Panc1 (cell line): Measurements from ENCODE around the gene ZNF592. TPM values are rescaled to one million over a fixed set of nuclear protein-coding genes. Genes with fewer than 3 reads are reported as not detected.

Source experiments
- ATAC-seq: fragments of 200-7000 bp; cut with Tn5 transposase; 2 replicates; pipeline ENCODE4 v1.9.1; 2020; ENCODE audit warnings: mild to moderate bottlenecking, moderate library complexity
- BruUV-seq: library from RNA; stranded (reverse); fragments of 400-500 nt; replicated peaks from 2 replicates; lab custom pipeline; 2021; lab: Mats Ljungman, UMichigan
- CTCF ChIA-PET: fragments of 300-600 bp; sonication (Branson Sonifier 250); formaldehyde crosslinking; loops from one replicate; lab custom pipeline; 2022; ENCODE audit warnings: antibody characterized with exemption; lab: Charles Lee
- POLR2A ChIA-PET: fragments of 300-600 bp; sonication (Branson Sonifier 250); formaldehyde crosslinking; loops from one replicate; lab custom pipeline; 2022; ENCODE audit warnings: antibody characterized with exemption; lab: Charles Lee
- DNase-seq: peaks from one replicate; pipeline ENCODE4 v3.0.0-alpha.2; 2010; ENCODE audit warnings: low read depth, low spot score
- H3K27ac ChIP-seq: 2 replicates; pipeline ENCODE4 v1.5.1; 2011; ENCODE audit warnings: mild to moderate bottlenecking, low read length, inconsistent platforms
- H3K27me3 ChIP-seq: fragments of 200-500 bp; sonication (Bioruptor generic); 2 replicates; pipeline ENCODE4 v1.6.0; 2014; ENCODE audit warnings: low read length, inconsistent platforms; ENCODE audit not compliant: control insufficient read depth, insufficient read depth
- H3K36me3 ChIP-seq: fragments of 200-500 bp; sonication (Bioruptor generic); 2 replicates; pipeline ENCODE4 v1.5.1; 2014; ENCODE audit warnings: inconsistent platforms, mild to moderate bottlenecking, low read length, moderate library complexity; ENCODE audit not compliant: control insufficient read depth, insufficient read depth
- H3K4me1 ChIP-seq: 2 replicates; pipeline ENCODE4 v1.5.1; 2011; ENCODE audit warnings: inconsistent platforms, mild to moderate bottlenecking, low read length, moderate library complexity; ENCODE audit not compliant: control insufficient read depth, insufficient read depth
- H3K4me3 ChIP-seq, 2 experiments: 2 replicates each; pipeline ENCODE4 v1.5.1; 2011 to 2012; ENCODE audit warnings: low read depth in 2 of 2, low read length in 2 of 2, mild to moderate bottlenecking in 2 of 2, inconsistent platforms in 1 of 2, moderate library complexity in 1 of 2
- H3K9me3 ChIP-seq: fragments of 200-500 bp; sonication (Bioruptor generic); 2 replicates; pipeline ENCODE4 v1.5.1; 2014; ENCODE audit warnings: low read depth, mild to moderate bottlenecking, inconsistent platforms, low read length, moderate library complexity; ENCODE audit not compliant: control insufficient read depth, insufficient read depth
- CTCF ChIP-seq: fragments of 450-650 bp; IDR thresholded peaks from 2 replicates; pipeline ENCODE4 v1.5.1; 2017; ENCODE audit warnings: mild to moderate bottlenecking
- POLR2AphosphoS5 ChIP-seq: IDR thresholded peaks from 2 replicates; pipeline ENCODE4 v1.6.1; 2012; ENCODE audit warnings: mild to moderate bottlenecking, low read depth, low read length, moderate library complexity
- REST ChIP-seq, 2 experiments: IDR thresholded peaks; 2 replicates each; pipeline ENCODE4 v1.6.1; 2011 to 2012; ENCODE audit warnings: low read depth in 2 of 2, control low read depth in 1 of 2, low read length in 1 of 2, mild to moderate bottlenecking in 1 of 2, moderate library complexity in 1 of 2; ENCODE audit not compliant: insufficient read depth in 1 of 2
- SIN3A ChIP-seq: IDR thresholded peaks from 2 replicates; pipeline ENCODE4 v1.6.1; 2012; ENCODE audit warnings: low read depth, mild to moderate bottlenecking, low read length, moderate library complexity, borderline replicate concordance; ENCODE audit not compliant: insufficient read depth
- TCF7L2 ChIP-seq: IDR thresholded peaks from 2 replicates; pipeline ENCODE4 v1.6.1; 2011; ENCODE audit warnings: mild to moderate bottlenecking, low read depth, low read length, inconsistent platforms
- in situ Hi-C: cut with HindIII; loops from 2 replicates; pipeline ENCODE4 v1.10.0; 2016; ENCODE audit warnings: low sequenced_read_pairs, low pct_unique_long_range_greater_than_20kb
- intact Hi-C: fragments of 100-400 bp; cut with micrococcal nuclease; formaldehyde crosslinking; loops from one replicate; pipeline ENCODE4 v1.10.0; 2022; ENCODE audit not compliant: unreplicated experiment
- total RNA-seq: library from RNA; stranded (reverse); gene quantifications from one replicate; pipeline ENCODE4 v1.2.1, GENCODE V29; 2021; ENCODE audit not compliant: unreplicated experiment

ZNF592 gene
- total RNA-seq, 1 experiment from 2014 or later = 34.2 TPM

- Histone ChIP-seq H3K36me3 (peaks cover 4% of the 10 kb centered on the region), H3K4me1 (peaks cover 6% of the 10 kb centered on the region), H3K27ac (peak within 1 kb of the TSS; percentile 93), H3K27me3 (no peaks in the 10 kb centered on the region), H3K4me3 (peak within 1 kb of the TSS; percentile 82 to 92), H3K9me3 (no peaks in the 10 kb centered on the region)
- peak; percentile 93 for TF ChIP-seq POLR2AphosphoS5
- peak in 1 of 2 experiments; percentile 68; a peak in 1 of 4 replicates for TF ChIP-seq REST (IDR thresholded peaks at IDR 0.05; ENCODE audit: insufficient read depth in 1 of 2, low read depth in 2 of 2, low read length in 1 of 2)
- peak; percentile 21; the same call in 1 of the 2 replicates for TF ChIP-seq TCF7L2
- TF ChIP-seq SIN3A = peak; percentile 89; the same call in 1 of the 2 replicates
- no peak for TF ChIP-seq CTCF
- BruUV-seq = no TSS peak
- intact Hi-C loops (no loop called here), in situ Hi-C loops (no loop called here)
- ATAC-seq = peak; percentile 99
- DNase-seq = peak; percentile 91
- ChIA-PET POLR2A (interaction anchor here (0.6 to 1.8 kb wide), 4 partner anchors 33 to 86 kb away, joined by 4 to 6 read pairs (median 4); no protein-coding TSS in a partner anchor), CTCF (no interaction called here)
These were observed 32.2 kb upstream of the ZNF592 start, which contains the start of gene SEC11A for GRCh38 chr15:84716036-84716732. Gene SEC11A, minus strand, starts transcription at chr15:84716139. Its CDS starts 64 bp downstream, at chr15:84716075.

- no peaks in the 10 kb centered on the region for H3K36me3 ChIP-seq
- no peak for TF ChIP-seq REST (IDR thresholded peaks at IDR 0.05; ENCODE audit: insufficient read depth in 1 of 2, low read depth in 2 of 2, low read length in 1 of 2)
- DNase-seq (no peak), ATAC-seq (no peak)
- BruUV-seq = no TSS peak
- H3K9me3 ChIP-seq = no peaks in the 10 kb centered on the region
- H3K27me3 ChIP-seq = no peaks in the 10 kb centered on the region
- H3K4me3 ChIP-seq = no peak overlapping the region
- CTCF ChIA-PET = no interaction called here
- no peaks in the 10 kb centered on the region for H3K4me1 ChIP-seq
- POLR2A ChIA-PET = no interaction called here
- in situ Hi-C loops (no loop called here), intact Hi-C loops (no loop called here)
- no peak overlapping the region for H3K27ac ChIP-seq
These were observed 27.0 kb upstream of the ZNF592 start for GRCh38 chr15:84721371-84721770.
